GM23338 (cell line): Measurements from ENCODE around the gene NSMCE1.
"Not testable (repeated sequence)": the region's sequence is repeated elsewhere in the genome, so short reads cannot be mapped to it uniquely, and the experiment has no call there.

Experiments used
- CTCF ChIP-seq, 2 experiments: fragments of 200-600 bp in 1 of 2; sonication (generic) in 1 of 2; conservative IDR thresholded peaks; 2 replicates each; pipeline versions ENCODE4 v1.5.1 to v1.6.1; 2016 to 2017; ENCODE audit warnings: antibody characterized with exemption in 2 of 2, low read depth in 2 of 2, mild to moderate bottlenecking in 2 of 2, moderate library complexity in 1 of 2
- EZH2 ChIP-seq: fragments of 200-600 bp; sonication (generic); IDR thresholded peaks from one replicate; pipeline ENCODE4 v1.8.0; 2017; ENCODE audit warnings: antibody characterized with exemption, mild to moderate bottlenecking, low read depth; ENCODE audit not compliant: unreplicated experiment
- EZH2phosphoT487 ChIP-seq: fragments of 200-600 bp; sonication (generic); IDR thresholded peaks from one replicate; pipeline ENCODE4 v1.8.1; 2018; ENCODE audit warnings: antibody characterized with exemption; ENCODE audit not compliant: unreplicated experiment
- POLR2AphosphoS5 ChIP-seq: IDR thresholded peaks from 2 replicates; pipeline ENCODE4 v1.6.1; 2016; ENCODE audit warnings: antibody characterized with exemption, low read depth
- ZNF331 ChIP-seq: fragments of 250-450 bp; sonication (Bioruptor Pico); IDR thresholded peaks from 2 replicates; pipeline ENCODE4 v1.5.0; 2020; ENCODE audit warnings: low read depth, mild to moderate bottlenecking, moderate library complexity
- TF ChIP-seq, protein P1 (sequence below): IDR thresholded peaks from one replicate; pipeline ENCODE4 v1.6.1; 2018; ENCODE audit warnings: antibody characterized with exemption; ENCODE audit not compliant: unreplicated experiment

DNA sequence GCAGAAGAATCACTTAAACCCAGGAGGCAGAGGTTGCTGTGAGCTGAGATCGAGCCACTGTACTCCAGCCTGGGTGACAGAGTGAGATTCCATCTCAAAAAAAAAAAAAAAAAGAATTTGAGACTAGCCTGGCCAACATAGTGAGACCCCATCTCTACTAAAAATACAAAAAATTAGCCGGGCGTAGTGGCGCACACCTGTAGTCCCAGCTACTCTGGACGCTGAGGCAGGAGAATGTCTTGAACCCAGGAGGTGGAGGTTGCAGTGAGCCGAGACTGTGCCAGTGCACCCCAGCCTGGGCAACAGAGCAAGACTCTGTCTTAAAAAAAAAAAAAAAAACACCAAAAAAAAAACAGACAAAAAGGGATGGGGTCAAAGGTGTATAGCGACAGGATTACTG lies 4.1 kb upstream of the NSMCE1 start:
- not testable (repeated sequence) for TF ChIP-seq EZH2; CTCF (conservative IDR thresholded peaks at IDR 0.05; ENCODE audit: low read depth in 2 of 2); EZH2phosphoT487; POLR2AphosphoS5; ZNF331 (CRISPR knock-in tag)
- TF ChIP-seq, protein P1, sequence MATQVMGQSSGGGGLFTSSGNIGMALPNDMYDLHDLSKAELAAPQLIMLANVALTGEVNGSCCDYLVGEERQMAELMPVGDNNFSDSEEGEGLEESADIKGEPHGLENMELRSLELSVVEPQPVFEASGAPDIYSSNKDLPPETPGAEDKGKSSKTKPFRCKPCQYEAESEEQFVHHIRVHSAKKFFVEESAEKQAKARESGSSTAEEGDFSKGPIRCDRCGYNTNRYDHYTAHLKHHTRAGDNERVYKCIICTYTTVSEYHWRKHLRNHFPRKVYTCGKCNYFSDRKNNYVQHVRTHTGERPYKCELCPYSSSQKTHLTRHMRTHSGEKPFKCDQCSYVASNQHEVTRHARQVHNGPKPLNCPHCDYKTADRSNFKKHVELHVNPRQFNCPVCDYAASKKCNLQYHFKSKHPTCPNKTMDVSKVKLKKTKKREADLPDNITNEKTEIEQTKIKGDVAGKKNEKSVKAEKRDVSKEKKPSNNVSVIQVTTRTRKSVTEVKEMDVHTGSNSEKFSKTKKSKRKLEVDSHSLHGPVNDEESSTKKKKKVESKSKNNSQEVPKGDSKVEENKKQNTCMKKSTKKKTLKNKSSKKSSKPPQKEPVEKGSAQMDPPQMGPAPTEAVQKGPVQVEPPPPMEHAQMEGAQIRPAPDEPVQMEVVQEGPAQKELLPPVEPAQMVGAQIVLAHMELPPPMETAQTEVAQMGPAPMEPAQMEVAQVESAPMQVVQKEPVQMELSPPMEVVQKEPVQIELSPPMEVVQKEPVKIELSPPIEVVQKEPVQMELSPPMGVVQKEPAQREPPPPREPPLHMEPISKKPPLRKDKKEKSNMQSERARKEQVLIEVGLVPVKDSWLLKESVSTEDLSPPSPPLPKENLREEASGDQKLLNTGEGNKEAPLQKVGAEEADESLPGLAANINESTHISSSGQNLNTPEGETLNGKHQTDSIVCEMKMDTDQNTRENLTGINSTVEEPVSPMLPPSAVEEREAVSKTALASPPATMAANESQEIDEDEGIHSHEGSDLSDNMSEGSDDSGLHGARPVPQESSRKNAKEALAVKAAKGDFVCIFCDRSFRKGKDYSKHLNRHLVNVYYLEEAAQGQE, result not testable (repeated sequence)
